GM18505 (cell line): ENCODE measurements around the gene SURF6.

Source experiments
- ATAC-seq: cut with Tn5 transposase; IDR thresholded peaks from one replicate; pipeline ENCODE4 v1.9.1; 2021; ENCODE audit not compliant: unreplicated experiment
- POLR2A ChIP-seq: IDR thresholded peaks from 4 replicates; pipeline ENCODE4 v1.6.1; 2011; ENCODE audit warnings: borderline replicate concordance; ENCODE audit not compliant: insufficient read depth, insufficient read length; ENCODE audit errors: extremely low read depth

Gene SURF6

DNA sequence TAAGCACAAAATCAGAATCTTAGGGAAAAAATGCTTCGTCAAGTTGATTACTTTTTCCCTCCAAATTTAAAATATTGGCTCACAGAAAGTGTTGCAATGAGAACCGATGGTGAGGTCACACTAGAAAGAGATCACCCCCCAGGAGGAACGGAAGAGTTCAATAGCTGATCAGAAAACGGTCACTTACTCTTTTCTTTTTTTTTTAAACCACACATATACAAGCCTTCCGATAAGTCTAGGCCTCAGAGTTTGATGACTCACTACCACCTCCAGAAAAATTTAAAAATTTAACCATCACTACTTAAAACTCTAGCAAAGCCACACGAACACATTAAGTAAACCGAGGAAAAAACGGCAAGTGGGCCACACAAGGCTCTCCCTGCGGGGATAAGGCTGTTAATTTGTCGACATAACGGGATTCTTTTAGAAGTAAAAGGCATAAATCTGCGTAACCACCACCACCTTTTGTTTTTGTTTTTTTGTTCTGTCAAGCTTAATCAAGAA lies 38.7 kb upstream of the SURF6 start:
- TF ChIP-seq POLR2A: no peak
- no peak for ATAC-seq

DNA sequence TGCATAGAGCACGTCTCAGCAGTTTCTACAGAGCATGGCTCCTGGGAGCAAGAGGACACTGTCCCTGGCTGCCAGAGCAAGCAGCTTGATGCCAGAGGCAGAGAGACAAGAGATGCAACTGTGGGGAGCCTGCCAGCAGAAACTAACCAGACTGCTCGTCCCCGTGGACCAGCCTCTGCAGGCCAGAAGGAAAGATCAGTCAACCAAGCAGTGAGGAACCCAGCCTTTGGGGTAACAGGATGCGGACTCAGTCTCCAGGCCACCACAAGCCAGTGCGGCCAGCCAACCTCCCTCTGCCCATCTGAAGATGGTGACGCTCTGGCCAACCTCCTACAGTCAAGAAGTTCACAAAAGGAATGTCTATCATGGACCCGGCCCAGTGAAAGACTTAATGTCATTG lies 36.2 kb upstream of the SURF6 start:
- no peak for TF ChIP-seq POLR2A
- no peak for ATAC-seq

DNA sequence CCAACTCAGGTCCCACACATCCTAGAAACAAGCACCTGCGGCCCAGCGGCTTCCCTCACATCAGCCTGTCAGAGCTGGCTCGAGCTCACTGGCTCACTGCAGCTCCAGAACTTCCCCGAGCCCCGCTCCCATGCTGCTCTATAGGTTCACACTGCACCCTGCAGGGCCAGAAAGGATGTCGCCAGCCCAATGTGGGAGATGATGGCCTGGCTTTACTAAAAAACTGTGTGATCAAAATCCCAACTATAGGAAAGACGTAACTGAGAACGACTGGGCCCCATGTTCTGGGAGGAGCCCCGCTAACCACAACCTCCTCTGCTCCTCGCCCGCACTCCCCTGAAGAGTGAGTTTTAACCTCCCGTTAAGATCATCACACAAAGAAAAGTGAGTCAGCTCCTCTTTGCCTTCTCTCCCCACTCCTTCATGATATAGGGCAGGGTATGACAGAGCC lies 35.3 kb upstream of the SURF6 start:
- TF ChIP-seq POLR2A: no peak
- ATAC-seq: no peak

DNA sequence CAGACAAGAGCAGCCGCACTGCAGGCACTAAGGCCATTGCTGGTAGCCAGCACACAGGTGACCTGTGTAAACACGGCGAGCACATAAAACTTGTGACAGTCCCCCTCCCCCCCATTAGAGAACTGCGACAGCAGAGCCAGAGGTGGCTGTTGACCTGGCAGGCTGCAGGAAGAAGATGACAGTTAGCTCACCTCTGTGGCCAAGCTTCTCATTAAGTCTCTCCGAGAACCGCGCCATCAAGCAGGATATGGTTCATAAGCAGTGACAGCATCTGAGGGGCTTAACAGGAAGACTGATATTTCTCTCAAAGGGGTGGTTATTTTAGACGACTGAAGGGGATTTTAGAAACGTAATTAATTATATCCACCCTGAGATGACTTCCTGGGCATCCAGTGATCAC lies 34.7 kb upstream of the SURF6 start:
- no peak for ATAC-seq

DNA sequence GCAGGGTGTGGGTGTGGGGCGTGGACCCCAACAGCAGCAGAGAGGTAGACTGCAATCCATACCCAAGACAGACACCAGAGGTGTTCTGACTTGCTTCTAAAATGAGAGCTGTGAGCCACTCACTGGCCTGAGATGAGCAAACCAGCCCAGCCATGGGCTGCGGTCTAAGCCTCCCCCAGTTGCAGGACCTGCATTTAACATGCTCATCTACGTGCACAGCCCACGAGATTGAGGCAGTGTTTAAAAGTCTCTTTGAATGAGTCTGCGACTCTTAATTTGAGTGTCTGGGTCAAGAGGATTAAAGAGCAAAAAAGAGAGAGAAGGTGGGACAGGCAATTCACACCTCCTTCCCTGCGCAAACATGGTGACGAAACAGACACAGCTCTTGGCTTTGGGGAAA lies 33.9 kb upstream of the SURF6 start:
- TF ChIP-seq POLR2A: no peak
- ATAC-seq: no peak

More for the DNA sequence above, 34.7 kb upstream of the SURF6 start:
- no peak for TF ChIP-seq POLR2A

DNA sequence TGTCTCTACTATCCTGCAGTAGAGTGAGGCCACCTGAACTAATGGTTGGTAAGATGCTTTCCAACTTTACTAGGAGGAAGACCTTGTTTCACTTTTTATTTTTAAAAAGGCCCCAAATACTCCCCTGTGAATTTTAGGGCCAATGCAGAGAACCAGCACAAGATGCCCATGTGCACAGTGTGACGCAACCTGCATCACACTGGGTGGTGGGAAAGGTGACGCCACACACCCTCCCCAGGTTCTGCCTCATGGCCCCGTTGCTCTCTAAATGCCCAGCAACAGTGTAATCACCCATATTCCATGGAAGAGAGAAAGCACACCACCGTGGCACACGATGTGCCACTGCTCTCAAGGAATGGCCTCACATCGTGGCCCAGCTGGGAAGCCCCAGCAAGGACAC lies 33.4 kb upstream of the SURF6 start:
- no peak for TF ChIP-seq POLR2A
- ATAC-seq: no peak

DNA sequence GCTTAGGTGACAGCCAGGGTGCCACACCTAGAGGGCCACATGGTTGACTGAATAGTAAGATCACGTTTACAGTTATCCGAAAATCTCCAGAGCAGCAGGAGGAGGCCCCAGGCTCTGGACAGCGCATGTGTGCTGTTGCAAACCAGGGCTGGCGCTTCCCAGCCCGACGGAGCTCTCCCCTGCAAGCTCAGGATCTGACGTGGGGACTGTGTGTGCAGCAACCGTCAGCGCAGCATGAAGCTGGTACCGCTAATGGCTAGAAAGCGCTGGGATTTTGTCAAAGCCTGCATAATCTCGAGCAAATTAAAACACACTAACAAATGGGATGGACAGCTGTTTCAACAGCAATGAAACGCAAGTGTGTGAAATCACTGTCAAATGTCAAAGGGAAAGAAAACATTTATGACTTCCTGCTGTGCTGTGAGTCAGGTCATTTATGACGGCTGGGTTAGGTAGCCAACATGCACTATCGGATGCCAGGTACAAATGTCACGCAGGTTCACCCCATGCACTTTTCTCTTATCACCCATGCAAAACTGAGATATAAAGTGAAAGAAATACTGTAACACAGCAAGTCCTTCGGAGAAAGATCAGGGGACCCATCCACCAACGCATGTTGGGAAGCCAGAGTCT lies 32.4 kb upstream of the SURF6 start:
- no peak for ATAC-seq
- TF ChIP-seq POLR2A: no peak

DNA sequence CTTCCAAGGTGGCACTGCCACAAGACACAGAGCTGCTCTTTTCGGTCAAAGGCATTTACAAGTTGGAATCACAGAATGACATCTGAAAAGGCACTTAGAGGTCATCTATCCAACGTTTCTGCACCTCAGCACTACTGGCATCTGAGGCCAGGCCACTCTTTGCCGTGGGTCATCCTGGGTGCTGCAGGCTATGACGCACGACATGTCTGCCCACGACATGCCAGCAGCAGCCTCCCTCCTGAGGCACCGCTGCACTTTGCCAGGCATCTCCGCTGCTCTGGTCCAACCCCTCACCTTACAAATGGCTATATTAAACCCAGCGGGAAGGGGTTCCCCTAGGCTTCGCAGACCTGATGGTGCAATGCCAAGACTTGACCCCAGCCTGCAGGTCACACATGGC lies 31.8 kb upstream of the SURF6 start:
- no peak for ATAC-seq

DNA sequence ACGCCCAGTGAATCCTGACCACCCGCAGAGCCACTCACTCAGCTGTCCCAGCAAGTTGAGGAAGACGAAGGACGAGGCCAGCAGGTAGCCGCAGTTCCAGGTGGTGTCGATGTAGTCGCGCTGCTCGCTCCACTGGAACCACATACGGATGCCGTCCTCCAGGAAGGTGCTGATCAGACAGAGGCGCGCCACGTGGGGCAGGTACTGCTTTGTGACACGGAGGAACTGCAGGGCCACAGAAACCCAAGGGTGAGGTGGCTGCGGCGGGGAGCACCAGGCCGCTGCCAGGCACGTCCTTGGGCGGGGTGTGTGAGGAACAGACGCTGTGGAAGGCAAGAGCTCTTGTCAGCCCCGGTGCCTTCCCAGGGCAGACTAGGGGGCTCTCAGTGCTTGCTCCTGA lies 31.2 kb upstream of the SURF6 start:
- no peak for ATAC-seq
- TF ChIP-seq POLR2A: no peak

More for the DNA sequence above, 31.8 kb upstream of the SURF6 start:
- no peak for TF ChIP-seq POLR2A

DNA sequence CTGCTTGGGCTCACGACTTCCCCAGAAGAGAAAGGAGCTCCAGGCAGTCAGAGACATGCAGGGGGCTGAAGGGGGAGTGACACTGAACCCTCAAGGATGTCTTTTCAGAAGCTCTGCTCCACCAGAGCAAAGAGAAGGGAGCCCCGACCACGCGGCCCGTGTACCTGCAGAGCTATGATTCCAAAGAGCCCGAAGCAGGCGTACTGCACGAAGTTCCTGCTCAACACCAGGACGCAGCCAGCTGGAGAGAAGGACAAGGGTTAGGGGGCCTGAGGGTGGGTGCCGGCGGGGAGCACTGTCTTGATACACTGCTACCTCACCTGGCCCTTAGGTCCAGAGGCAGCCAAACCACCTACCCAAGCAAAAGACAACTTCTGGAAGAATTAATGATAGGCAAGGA lies 30.4 kb upstream of the SURF6 start:
- no peak for ATAC-seq
- no peak for TF ChIP-seq POLR2A

DNA sequence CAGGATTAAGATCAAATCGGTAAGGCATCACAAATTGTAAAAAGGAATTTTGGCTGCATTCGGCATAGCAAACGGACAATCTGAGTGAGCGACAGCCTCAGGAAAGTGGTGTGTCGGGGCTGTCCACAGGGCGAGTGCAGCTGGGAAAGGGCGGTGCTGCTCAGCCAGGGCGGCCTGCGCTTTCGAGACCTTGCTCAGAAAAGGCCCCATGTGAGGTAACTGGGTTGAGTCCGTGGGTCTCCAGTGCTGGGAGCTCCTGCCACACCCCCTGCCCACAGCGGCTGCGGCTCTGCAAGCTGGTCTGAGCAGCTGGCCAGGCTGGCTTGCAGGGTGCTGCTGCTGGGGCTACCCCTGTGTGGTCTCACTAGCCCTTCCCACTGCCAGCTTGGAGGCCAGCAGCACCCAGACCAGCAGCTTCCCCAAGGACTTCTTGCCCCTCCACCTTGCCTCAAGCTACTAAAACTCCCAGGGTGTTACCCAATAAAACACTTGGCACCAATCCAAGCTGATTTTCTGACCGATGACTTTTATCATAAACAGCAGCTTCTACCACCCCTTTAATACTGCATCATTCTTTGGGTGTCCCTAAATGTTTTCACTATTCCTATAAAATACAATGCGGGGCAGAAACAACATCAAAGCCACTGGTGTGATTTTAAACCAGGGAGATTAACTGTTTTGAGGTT lies 26.5 kb upstream of the SURF6 start:
- no peak for TF ChIP-seq POLR2A
- ATAC-seq: no peak

DNA sequence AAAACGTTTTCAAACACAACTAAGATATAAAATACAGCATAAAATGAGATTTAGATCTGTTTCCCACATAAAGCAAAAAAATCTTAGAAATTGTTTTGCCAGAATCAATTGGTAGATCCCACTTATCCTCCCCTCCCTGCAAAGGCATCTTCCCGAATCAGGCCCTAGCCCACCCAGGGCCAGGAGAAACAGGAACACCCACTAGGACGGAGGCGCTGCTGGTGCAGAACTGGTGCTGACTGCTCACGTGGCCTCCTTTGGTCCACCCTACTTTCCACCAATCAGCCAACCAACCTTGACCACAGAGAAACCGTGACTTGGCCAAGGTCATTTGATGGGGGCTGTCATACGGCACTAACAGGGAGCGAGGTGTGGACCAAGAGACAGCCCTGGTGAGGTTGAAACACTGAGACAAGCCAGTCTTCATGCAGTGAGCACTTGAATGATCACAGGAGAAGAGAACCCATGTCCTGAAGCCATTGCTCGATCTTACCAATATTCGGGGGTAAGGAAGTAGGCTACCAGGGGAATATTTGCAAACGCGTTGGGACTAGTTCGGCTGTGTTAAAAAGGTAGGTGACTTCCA lies 25.6 kb upstream of the SURF6 start:
- ATAC-seq: no peak
- TF ChIP-seq POLR2A: no peak

DNA sequence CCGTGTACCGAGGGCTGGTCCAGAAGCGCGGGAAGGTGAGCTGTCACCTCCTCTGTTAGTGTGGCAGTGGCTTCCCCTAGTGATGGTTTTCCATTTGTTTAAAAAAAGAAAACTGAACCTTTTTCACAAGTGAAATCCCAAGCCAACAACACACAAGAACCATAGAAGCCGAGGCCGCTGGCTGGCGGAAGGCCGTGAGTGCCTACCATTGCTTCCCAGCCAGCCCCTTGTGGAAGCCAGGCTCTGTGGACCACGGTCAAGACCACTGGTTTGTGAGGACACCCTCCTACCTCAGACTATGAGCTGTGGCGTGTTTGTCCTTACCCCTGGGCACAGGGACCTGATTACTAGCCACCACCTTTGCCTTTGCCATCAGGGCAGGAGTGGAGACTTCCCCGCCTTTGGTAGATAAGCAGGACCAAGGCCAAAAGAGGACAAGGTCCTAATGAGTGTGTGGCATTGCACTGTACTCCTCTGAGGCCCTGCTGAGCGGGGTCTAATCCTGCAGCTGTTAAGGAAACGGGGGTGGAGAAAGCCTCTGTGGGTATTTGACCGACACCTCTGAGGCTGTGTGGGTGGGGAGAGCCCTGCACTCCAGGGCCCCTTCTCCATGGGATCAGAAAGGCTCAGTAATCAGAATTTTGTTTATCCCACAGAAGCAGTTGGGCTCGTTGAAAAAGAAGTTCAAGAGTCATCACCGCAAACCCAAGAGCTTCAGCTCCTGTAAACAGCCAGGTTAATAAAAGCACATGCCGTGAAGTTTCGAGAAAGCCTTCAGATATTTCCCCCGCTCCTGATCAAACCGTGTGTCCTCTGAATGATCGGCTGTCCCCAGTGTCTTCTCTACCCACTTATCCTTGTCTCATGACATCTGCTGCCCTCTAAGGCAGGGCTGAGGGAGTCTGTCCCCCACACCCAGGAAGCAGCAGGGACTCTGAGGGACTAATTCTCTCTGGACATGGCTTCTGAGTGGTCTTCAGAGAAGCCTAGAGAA lies 24.7 kb upstream of the SURF6 start:
- ATAC-seq: no peak
- no peak for TF ChIP-seq POLR2A
